OCI-LY1 (cell line): Measurements from ENCODE around the gene QRICH1.

Source experiments
- H2AFZ ChIP-seq: fragments of 200-600 bp; sonication (generic), shearing (Covaris generic); 2 replicates; pipeline ENCODE4 v1.6.0; 2014; ENCODE audit warnings: antibody characterized with exemption, mild to moderate bottlenecking, low read length
- H3F3A ChIP-seq: fragments of 200-600 bp; sonication (generic), shearing (Covaris generic); 2 replicates; pipeline ENCODE4 v1.6.0; 2014; ENCODE audit warnings: mild to moderate bottlenecking, antibody characterized with exemption, low read length, moderate library complexity; ENCODE audit not compliant: insufficient read depth
- H3K27ac ChIP-seq: fragments of 200-600 bp; sonication (generic); 2 replicates; pipeline ENCODE4 v1.5.1; 2014; ENCODE audit warnings: low read length, mixed run types, mild to moderate bottlenecking, low read depth; ENCODE audit not compliant: poor library complexity, severe bottlenecking
- H3K27me3 ChIP-seq: fragments of 200-600 bp; sonication (generic); 2 replicates; pipeline ENCODE4 v1.6.0; 2014; ENCODE audit warnings: antibody characterized with exemption, mild to moderate bottlenecking, low read length, moderate library complexity; ENCODE audit not compliant: insufficient read depth
- H3K36me3 ChIP-seq: fragments of 200-600 bp; sonication (generic); 2 replicates; pipeline ENCODE4 v1.6.1; 2014; ENCODE audit warnings: mild to moderate bottlenecking, antibody characterized with exemption, low read length, moderate library complexity, mixed read lengths; ENCODE audit not compliant: insufficient read depth
- H3K4me1 ChIP-seq: fragments of 200-600 bp; sonication (generic); 2 replicates; pipeline ENCODE4 v1.5.1; 2014; ENCODE audit warnings: mild to moderate bottlenecking, low read length, moderate library complexity; ENCODE audit not compliant: insufficient read depth, severe bottlenecking
- H3K4me2 ChIP-seq: fragments of 200-600 bp; sonication (generic), shearing (Covaris generic); 2 replicates; pipeline ENCODE4 v1.6.1; 2014; ENCODE audit warnings: low read length
- H3K4me3 ChIP-seq: fragments of 200-600 bp; sonication (generic); 2 replicates; pipeline ENCODE4 v1.5.1; 2014; ENCODE audit warnings: low read length, low read depth, mild to moderate bottlenecking, mixed read lengths; ENCODE audit not compliant: poor library complexity, severe bottlenecking
- H3K79me2 ChIP-seq: fragments of 200-600 bp; shearing (Covaris generic); 2 replicates; pipeline ENCODE4 v1.6.1; 2016; ENCODE audit warnings: mixed run types, low read length, mixed read lengths; ENCODE audit not compliant: insufficient read depth
- H3K9ac ChIP-seq: fragments of 200-600 bp; sonication (generic), shearing (Covaris generic); 2 replicates; pipeline ENCODE4 v1.6.1; 2014; ENCODE audit warnings: mild to moderate bottlenecking, low read length, mixed read lengths
- H3K9me2 ChIP-seq: fragments of 200-600 bp; sonication (generic), shearing (Covaris generic); 2 replicates; pipeline ENCODE4 v1.6.1; 2014; ENCODE audit warnings: low read depth, mild to moderate bottlenecking, low read length, mixed read lengths
- H3K9me3 ChIP-seq: fragments of 200-600 bp; shearing (Covaris generic); 2 replicates; pipeline ENCODE4 v1.6.1; 2014; ENCODE audit warnings: low read length, mixed read lengths
- H4K20me1 ChIP-seq: fragments of 200-600 bp; sonication (generic), shearing (Covaris generic); 2 replicates; pipeline ENCODE4 v1.6.0; 2016; ENCODE audit warnings: mild to moderate bottlenecking, low read length; ENCODE audit not compliant: insufficient read depth
- EZH2 ChIP-seq: fragments of 200-600 bp; sonication (generic), shearing (Covaris generic); IDR thresholded peaks from 2 replicates; pipeline ENCODE4 v1.8.0; 2017; ENCODE audit warnings: borderline replicate concordance, mixed run types, mild to moderate bottlenecking, antibody characterized with exemption, low read length, moderate library complexity, mixed read lengths
- TF ChIP-seq, protein P1 (sequence below): fragments of 200-600 bp; sonication (generic), shearing (Covaris generic); IDR thresholded peaks from 2 replicates; pipeline ENCODE4 v1.5.1; 2017; ENCODE audit warnings: mild to moderate bottlenecking, antibody characterized with exemption, low read length, moderate library complexity, mixed read lengths

Gene QRICH1

DNA sequence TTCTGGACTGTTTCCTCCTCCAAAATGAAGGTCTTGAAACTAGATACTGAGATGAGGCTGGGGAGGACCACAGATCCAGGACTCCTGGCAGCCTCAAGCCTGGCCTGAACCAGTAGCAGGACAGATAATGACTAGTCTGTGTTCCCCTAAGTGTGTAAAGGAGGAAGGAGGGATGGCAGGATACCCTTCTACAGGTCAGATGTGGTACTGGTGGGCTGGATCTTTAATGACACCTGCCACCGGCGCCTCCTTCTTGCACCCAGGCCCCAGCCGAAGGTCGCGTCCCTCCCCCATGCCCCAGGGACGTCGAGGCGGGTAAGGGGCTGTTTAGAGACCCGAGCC lies 26.2 kb upstream of the QRICH1 start:
- no peak for TF ChIP-seq EZH2
- TF ChIP-seq, protein P1, sequence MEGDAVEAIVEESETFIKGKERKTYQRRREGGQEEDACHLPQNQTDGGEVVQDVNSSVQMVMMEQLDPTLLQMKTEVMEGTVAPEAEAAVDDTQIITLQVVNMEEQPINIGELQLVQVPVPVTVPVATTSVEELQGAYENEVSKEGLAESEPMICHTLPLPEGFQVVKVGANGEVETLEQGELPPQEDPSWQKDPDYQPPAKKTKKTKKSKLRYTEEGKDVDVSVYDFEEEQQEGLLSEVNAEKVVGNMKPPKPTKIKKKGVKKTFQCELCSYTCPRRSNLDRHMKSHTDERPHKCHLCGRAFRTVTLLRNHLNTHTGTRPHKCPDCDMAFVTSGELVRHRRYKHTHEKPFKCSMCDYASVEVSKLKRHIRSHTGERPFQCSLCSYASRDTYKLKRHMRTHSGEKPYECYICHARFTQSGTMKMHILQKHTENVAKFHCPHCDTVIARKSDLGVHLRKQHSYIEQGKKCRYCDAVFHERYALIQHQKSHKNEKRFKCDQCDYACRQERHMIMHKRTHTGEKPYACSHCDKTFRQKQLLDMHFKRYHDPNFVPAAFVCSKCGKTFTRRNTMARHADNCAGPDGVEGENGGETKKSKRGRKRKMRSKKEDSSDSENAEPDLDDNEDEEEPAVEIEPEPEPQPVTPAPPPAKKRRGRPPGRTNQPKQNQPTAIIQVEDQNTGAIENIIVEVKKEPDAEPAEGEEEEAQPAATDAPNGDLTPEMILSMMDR, result no peak
- no peaks in the 10 kb centered on the region for H3K9me2 ChIP-seq
- H3K4me1 ChIP-seq, result peaks cover 20% of the 10 kb centered on the region
- H3K9ac ChIP-seq, result peak overlapping the region; percentile 87
- H3K4me3 ChIP-seq, result peak overlapping the region; percentile 85
- H3F3A ChIP-seq, result no peaks in the 10 kb centered on the region
- no peaks in the 10 kb centered on the region for H4K20me1 ChIP-seq
- H3K27me3 ChIP-seq, result no peaks in the 10 kb centered on the region
- H3K9me3 ChIP-seq, result no peaks in the 10 kb centered on the region
- H3K4me2 ChIP-seq, result peak overlapping the region; percentile 99
- no peak overlapping the region for H2AFZ ChIP-seq
- peaks cover 43% of the 10 kb centered on the region for H3K36me3 ChIP-seq
- H3K79me2 ChIP-seq, result no peaks in the 10 kb centered on the region
- H3K27ac ChIP-seq, result peak overlapping the region; percentile 69

DNA sequence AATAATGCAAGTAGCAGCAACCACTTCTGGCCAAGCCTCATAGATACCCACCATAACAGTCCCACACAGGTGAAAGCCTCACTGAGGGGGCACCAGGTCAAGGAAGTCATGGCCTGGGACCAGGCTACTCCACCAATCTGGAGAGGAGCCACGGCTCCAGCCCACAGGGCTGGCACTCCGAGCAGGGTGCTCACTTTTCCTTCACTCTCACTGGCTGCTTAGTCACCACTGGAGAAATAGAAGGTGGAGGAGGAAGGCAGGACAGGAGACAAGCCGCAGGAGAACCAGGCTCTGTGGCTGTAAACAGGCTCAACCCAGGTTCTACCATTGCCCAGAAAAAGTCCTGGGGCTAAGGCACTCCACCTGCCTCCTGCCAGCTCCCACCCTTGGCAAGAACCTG lies 25.6 kb upstream of the QRICH1 start:
- H3K27ac ChIP-seq, result no peak overlapping the region
- no peaks in the 10 kb centered on the region for H3F3A ChIP-seq
- H3K36me3 ChIP-seq, result peaks cover 49% of the 10 kb centered on the region
- peak overlapping the region; percentile 85 for H3K4me3 ChIP-seq
- H3K9ac ChIP-seq, result peak overlapping the region; percentile 87
- no peaks in the 10 kb centered on the region for H3K27me3 ChIP-seq
- peaks cover 20% of the 10 kb centered on the region for H3K4me1 ChIP-seq
- no peaks in the 10 kb centered on the region for H4K20me1 ChIP-seq
- H3K79me2 ChIP-seq, result no peaks in the 10 kb centered on the region
- no peaks in the 10 kb centered on the region for H3K9me2 ChIP-seq
- no peaks in the 10 kb centered on the region for H3K9me3 ChIP-seq
- H2AFZ ChIP-seq, result no peak overlapping the region
- TF ChIP-seq EZH2, result no peak
- TF ChIP-seq, protein P1, result no peak
- peak overlapping the region; percentile 99 for H3K4me2 ChIP-seq

DNA sequence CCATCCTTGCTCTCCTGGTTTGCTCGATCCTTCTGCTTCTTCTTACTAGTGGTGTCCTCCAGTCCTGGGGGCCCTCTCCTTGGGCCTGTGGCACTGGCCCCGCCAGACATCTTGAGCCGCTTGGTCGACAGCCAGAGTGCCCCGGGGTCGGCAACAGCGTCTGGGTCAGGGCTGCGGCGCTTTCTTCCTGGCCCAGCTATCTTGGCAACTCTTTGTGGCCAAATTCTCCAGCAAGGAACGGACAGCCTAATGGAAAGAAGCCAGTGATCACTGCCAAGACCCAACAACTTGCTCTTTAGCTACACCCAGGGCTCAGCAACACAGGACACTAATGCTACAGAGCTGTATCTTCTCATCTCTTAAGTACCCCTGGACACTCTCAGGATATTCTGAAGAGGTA lies 25.2 kb upstream of the QRICH1 start:
- Histone ChIP-seq H3K27me3 (no peaks in the 10 kb centered on the region), H3K9ac (no peak overlapping the region; the same call in 1 of the 2 replicates), H3F3A (no peaks in the 10 kb centered on the region), H3K9me3 (no peaks in the 10 kb centered on the region), H3K36me3 (peaks cover 53% of the 10 kb centered on the region), H2AFZ (no peak overlapping the region), H3K9me2 (no peaks in the 10 kb centered on the region), H3K27ac (no peak overlapping the region), H4K20me1 (no peaks in the 10 kb centered on the region), H3K4me2 (peak overlapping the region; percentile 99; the same call in 1 of the 2 replicates), H3K79me2 (no peaks in the 10 kb centered on the region), H3K4me1 (peaks cover 20% of the 10 kb centered on the region), H3K4me3 (peak overlapping the region; percentile 85)
- TF ChIP-seq, protein P1, result no peak
- TF ChIP-seq EZH2, result no peak
